Astrocyte (in vitro differentiated cells and primary cell): ENCODE measurements around the gene PECR. TPM values are rescaled to one million over a fixed set of nuclear protein-coding genes. Genes with fewer than 3 reads are reported as not detected.
A peak's percentile ranks its signal among the peaks of the same experiment; 100 is the strongest.

ENCODE experiments used
- DNase-seq: peaks from one replicate; pipeline ENCODE4 v3.0.0-alpha.2; 2010; ENCODE audit warnings: low read depth
- FAIRE-seq: peaks from 2 replicates; lab custom pipeline; 2011; peaks lifted over from hg19 to GRCh38; lab: Jason Lieb, UNC
- H2AFZ ChIP-seq: 2 replicates; pipeline ENCODE4 v1.6.0; 2012; ENCODE audit warnings: low read depth, low read length, inconsistent platforms
- H3K27ac ChIP-seq: 2 replicates; pipeline ENCODE4 v1.5.1; 2011; ENCODE audit warnings: low read depth, low read length, inconsistent platforms
- H3K27me3 ChIP-seq: 2 replicates; pipeline ENCODE4 v1.6.0; 2011; ENCODE audit warnings: low read length, inconsistent platforms; ENCODE audit not compliant: insufficient read depth
- H3K36me3 ChIP-seq: 2 replicates; pipeline ENCODE4 v1.5.1; 2011; ENCODE audit warnings: low read length, inconsistent platforms; ENCODE audit not compliant: insufficient read depth
- H3K4me1 ChIP-seq: 2 replicates; pipeline ENCODE4 v1.5.1; 2011; ENCODE audit warnings: low read length, inconsistent platforms; ENCODE audit not compliant: insufficient read depth
- H3K4me2 ChIP-seq: 2 replicates; pipeline ENCODE4 v1.6.0; 2012; ENCODE audit warnings: low read length, inconsistent platforms
- H3K4me3 ChIP-seq: 2 replicates; pipeline ENCODE4 v1.5.1; 2011; ENCODE audit warnings: low read depth, mild to moderate bottlenecking, low read length, inconsistent platforms; ENCODE audit not compliant: insufficient read depth
- H3K79me2 ChIP-seq: 2 replicates; pipeline ENCODE4 v1.6.0; 2012; ENCODE audit warnings: mild to moderate bottlenecking, low read length, inconsistent platforms; ENCODE audit not compliant: insufficient read depth
- H3K9ac ChIP-seq: 2 replicates; pipeline ENCODE4 v1.6.0; 2012; ENCODE audit warnings: mild to moderate bottlenecking, low read length, inconsistent platforms
- H3K9me3 ChIP-seq: 2 replicates; pipeline ENCODE4 v1.5.1; 2012; ENCODE audit warnings: low read depth, mild to moderate bottlenecking, low read length, inconsistent platforms; ENCODE audit not compliant: insufficient read depth
- H4K20me1 ChIP-seq: 2 replicates; pipeline ENCODE4 v1.6.0; 2012; ENCODE audit warnings: low read length, inconsistent platforms; ENCODE audit not compliant: insufficient read depth
- H3K27ac Mint-ChIP-seq: one replicate; pipeline ENCODE4 v1.8.0; 2021; ENCODE audit warnings: mild to moderate bottlenecking, mixed read lengths; ENCODE audit not compliant: unreplicated experiment
- H3K27me3 Mint-ChIP-seq: one replicate; pipeline ENCODE4 v1.8.0; 2021; ENCODE audit warnings: low read depth, mixed read lengths; ENCODE audit not compliant: unreplicated experiment
- H3K36me3 Mint-ChIP-seq: one replicate; pipeline ENCODE4 v1.8.0; 2021; ENCODE audit warnings: low read depth, mixed read lengths; ENCODE audit not compliant: unreplicated experiment
- H3K4me1 Mint-ChIP-seq: one replicate; pipeline ENCODE4 v1.8.0; 2021; ENCODE audit warnings: low read depth, mixed read lengths; ENCODE audit not compliant: unreplicated experiment
- H3K4me3 Mint-ChIP-seq: one replicate; pipeline ENCODE4 v1.8.0; 2021; ENCODE audit warnings: mild to moderate bottlenecking, moderate library complexity, mixed read lengths; ENCODE audit not compliant: unreplicated experiment
- H3K9me3 Mint-ChIP-seq: one replicate; pipeline ENCODE4 v1.8.0; 2021; ENCODE audit warnings: mild to moderate bottlenecking, mixed read lengths; ENCODE audit not compliant: unreplicated experiment
- CTCF ChIP-seq: IDR thresholded peaks from 2 replicates; pipeline ENCODE4 v1.5.1; 2011; ENCODE audit warnings: low read depth, mild to moderate bottlenecking, inconsistent platforms, low read length, moderate library complexity; ENCODE audit not compliant: insufficient read depth
- EZH2 ChIP-seq: IDR thresholded peaks from 2 replicates; pipeline ENCODE4 v1.6.1; 2012; ENCODE audit warnings: mild to moderate bottlenecking, low read length, inconsistent platforms; ENCODE audit not compliant: insufficient read depth
- total RNA-seq: library from RNA; stranded (reverse); gene quantifications from 2 replicates; pipeline ENCODE4 v1.2.1, GENCODE V29; 2021

Gene PECR
- total RNA-seq, 1 donor from 2014 or later = 17.0 TPM

- H3K27ac ChIP-seq = no peak overlapping the region
- H3K9me3 ChIP-seq = no peaks in the 10 kb centered on the region
- DNase-seq (no peak), FAIRE-seq (no peak)
- Mint-ChIP-seq H3K4me3 (no peak overlapping the region), H3K4me1 (peaks cover 49% of the 10 kb centered on the region), H3K27me3 (no peaks in the 10 kb centered on the region), H3K36me3 (peaks cover 17% of the 10 kb centered on the region), H3K27ac (no peak overlapping the region), H3K9me3 (no peaks in the 10 kb centered on the region)
- peaks cover 18% of the 10 kb centered on the region for H3K4me1 ChIP-seq
- H3K9ac ChIP-seq = peak overlapping the region; percentile 8
- H3K79me2 ChIP-seq = peaks cover 88% of the 10 kb centered on the region
- H3K27me3 ChIP-seq = no peaks in the 10 kb centered on the region
- H3K36me3 ChIP-seq = peaks cover 65% of the 10 kb centered on the region
- no peak overlapping the region for H2AFZ ChIP-seq
- no peak overlapping the region for H3K4me3 ChIP-seq
- no peak overlapping the region for H3K4me2 ChIP-seq
- peaks cover 34% of the 10 kb centered on the region for H4K20me1 ChIP-seq
- TF ChIP-seq CTCF (no peak), EZH2 (no peak)
Measured at GRCh38 chr2:216116418-216116817, 34.8 kb upstream of the PECR start.

- Histone ChIP-seq H3K27me3 (no peaks in the 10 kb centered on the region), H3K79me2 (peaks cover 88% of the 10 kb centered on the region), H2AFZ (peak overlapping the region; percentile 62), H3K9me3 (no peaks in the 10 kb centered on the region), H3K4me3 (peak overlapping the region; percentile 57), H3K27ac (peak overlapping the region; percentile 95), H3K9ac (peak overlapping the region; percentile 94), H3K4me1 (peaks cover 28% of the 10 kb centered on the region), H3K4me2 (peak overlapping the region; percentile 91), H3K36me3 (peaks cover 60% of the 10 kb centered on the region), H4K20me1 (peaks cover 41% of the 10 kb centered on the region)
- H3K4me3 Mint-ChIP-seq = peak overlapping the region; percentile 80
- peak overlapping the region; percentile 98 for H3K27ac Mint-ChIP-seq
- no peaks in the 10 kb centered on the region for H3K27me3 Mint-ChIP-seq
- TF ChIP-seq CTCF = peak; percentile 99
- TF ChIP-seq EZH2 = no peak
- DNase-seq (peak; percentile 91), FAIRE-seq (peak; percentile 62)
- peaks cover 17% of the 10 kb centered on the region for H3K36me3 Mint-ChIP-seq
- no peaks in the 10 kb centered on the region for H3K9me3 Mint-ChIP-seq
- H3K4me1 Mint-ChIP-seq = peaks cover 61% of the 10 kb centered on the region
Measured at GRCh38 chr2:216114714-216115531, 33.3 kb upstream of the PECR start.

- H3K4me3 Mint-ChIP-seq = peak overlapping the region; percentile 70
- H3K4me3 ChIP-seq = no peak overlapping the region
- no peak overlapping the region for H2AFZ ChIP-seq
- H3K79me2 ChIP-seq = peaks cover 88% of the 10 kb centered on the region
- H3K4me2 ChIP-seq = peak overlapping the region; percentile 20
- peaks cover 39% of the 10 kb centered on the region for H4K20me1 ChIP-seq
- no peak overlapping the region for H3K9ac ChIP-seq
- H3K27me3 ChIP-seq = no peaks in the 10 kb centered on the region
- no peak for FAIRE-seq
- no peaks in the 10 kb centered on the region for H3K9me3 Mint-ChIP-seq
- H3K27ac Mint-ChIP-seq = peak overlapping the region; percentile 98
- H3K4me1 Mint-ChIP-seq = peaks cover 61% of the 10 kb centered on the region
- DNase-seq = no peak
- H3K4me1 ChIP-seq = peaks cover 28% of the 10 kb centered on the region
- peaks cover 15% of the 10 kb centered on the region for H3K36me3 Mint-ChIP-seq
- peaks cover 55% of the 10 kb centered on the region for H3K36me3 ChIP-seq
- no peak overlapping the region for H3K27ac ChIP-seq
- no peak for TF ChIP-seq CTCF
- H3K27me3 Mint-ChIP-seq = no peaks in the 10 kb centered on the region
- no peaks in the 10 kb centered on the region for H3K9me3 ChIP-seq
Measured at GRCh38 chr2:216114382-216114713, 32.7 kb upstream of the PECR start.
